GM21825 (cell line): Measurements from ENCODE around the gene UMODL1.
"Not testable (repeated sequence)": the region's sequence is repeated elsewhere in the genome, so short reads cannot be mapped to it uniquely, and the experiment has no call there.

Experiments
- ATAC-seq: cut with Tn5 transposase; IDR thresholded peaks from one replicate; pipeline ENCODE4 v1.9.1; 2021; ENCODE audit warnings: mild to moderate bottlenecking, moderate library complexity; ENCODE audit not compliant: unreplicated experiment

UMODL1 gene

DNA sequence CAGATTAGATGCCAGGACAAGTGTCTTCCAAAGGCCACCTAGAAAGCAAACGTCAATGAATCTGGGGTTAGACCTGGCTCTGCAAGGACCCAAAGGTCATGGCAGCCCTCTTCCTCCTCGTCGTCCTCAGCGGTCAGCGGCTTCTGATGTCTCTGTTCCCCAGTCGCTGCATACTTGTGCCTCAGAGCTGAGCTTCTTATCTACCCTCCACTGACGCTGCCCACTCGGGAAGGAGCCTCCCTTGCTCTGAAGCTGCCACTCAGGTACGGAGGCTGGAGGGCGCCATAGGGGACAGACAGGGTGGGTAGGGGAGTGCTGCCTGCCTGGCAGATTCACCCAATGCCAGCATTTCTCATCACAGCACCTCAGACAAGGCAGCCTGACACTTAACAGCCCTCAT, 11.4 kb upstream of the UMODL1 start:
- no peak for ATAC-seq

DNA sequence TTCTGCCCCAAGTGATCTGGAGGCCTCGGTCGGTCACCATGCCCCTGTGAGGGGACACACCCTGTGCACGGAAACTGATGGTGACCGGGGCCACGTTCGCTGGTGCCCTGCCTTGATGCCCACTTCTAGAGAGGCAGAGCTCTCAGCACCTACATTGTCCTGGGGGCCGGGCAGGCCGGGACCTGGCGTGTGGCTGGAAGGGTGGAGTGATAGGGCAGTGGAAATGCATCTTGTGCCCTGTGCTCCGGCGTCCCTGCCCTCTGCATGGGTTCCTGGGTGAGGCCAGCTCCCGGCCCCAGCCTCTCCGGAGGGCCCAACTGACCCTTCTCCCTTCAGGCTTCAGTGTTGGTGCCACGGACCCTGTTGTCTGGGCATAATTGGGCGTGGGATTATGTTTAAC, 11.0 kb upstream of the UMODL1 start:
- ATAC-seq = no peak

DNA sequence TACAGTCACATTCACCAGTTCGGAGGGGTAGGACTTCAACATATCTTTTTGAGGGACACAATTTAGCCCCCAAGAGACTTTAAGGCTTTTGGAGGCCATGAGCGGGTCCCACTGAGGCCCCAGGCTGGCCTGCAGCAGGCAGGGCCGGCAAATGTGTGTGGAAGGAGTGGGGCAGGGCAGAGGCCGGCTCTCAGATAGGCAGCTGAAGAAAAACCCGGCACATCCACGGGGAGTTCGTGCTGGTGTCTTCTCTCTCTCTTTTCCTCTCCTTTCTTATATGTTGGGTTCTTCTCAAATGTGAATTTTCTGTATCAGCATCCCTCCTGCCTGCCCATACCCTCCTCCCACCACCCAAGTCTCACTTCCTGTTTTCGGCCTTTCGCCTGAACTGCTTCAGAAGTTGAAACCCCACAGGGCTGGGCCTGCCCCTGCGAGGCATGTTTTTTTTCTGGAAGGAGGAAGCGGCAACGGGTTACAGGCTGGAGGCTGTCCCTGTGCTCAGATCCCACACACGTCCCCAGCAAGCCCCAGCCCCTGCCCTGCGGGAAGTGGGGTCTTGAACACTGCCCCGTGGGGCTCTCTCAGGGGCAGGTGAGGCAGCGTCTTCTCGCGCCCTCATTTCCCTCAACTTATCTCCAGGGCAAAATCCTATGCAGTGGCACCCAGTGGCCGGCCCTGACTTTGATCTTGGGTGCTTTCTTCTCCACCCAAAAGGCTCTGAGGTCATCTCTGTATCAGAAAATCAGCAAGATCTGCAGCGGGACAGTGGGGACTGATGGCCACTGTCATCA, 9.7 kb upstream of the UMODL1 start:
- peak; percentile 47 for ATAC-seq

DNA sequence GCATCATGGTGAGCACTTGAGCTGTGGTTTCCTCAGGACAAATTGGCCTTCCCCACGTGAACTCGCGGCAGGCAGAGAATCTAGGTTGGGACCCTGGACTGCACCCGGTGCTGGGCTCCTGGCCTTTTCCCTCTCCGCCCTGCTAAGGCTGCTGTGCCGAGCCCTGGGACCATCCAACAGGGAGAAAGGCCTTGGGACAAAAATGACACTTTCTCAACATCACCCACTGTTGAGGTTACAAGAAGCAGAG, 9.2 kb upstream of the UMODL1 start:
- no peak for ATAC-seq

DNA sequence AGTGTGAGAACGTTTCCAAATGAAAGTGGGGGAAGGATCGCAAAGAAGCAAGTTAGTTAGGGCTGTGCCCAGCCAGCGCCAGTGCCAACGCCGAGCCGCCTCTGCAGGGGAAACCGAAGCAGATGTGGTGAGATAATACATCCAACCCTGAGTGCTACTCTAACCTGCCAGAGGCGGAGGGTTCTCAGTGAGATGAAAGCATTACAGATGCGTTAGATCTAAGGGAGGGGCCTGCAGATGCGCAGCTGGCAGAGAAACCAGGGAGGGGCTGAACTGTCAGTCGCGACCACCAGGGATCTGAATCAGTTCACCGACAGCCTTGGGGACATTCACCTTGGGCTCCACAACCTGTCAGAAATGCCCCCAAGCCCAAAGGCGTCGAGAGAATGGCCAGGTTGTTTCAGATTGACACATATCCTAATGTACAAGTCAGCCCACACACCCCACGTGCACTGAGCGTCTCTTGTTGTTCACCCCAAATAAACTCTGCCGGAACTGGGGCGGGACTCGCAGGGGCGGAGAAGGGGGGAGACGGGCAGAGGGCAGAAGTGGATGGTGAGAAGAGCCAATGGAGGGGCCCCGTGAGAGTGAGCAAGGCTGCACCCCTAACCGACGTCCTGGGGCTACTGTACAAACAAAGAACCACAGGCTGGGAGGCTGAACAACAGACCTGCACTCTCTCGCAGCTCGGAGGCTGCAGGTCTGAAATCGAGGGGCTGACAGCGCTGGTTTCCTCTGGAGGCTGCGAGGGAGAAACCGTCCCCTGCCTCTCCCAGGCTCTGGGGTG, 8.7 kb upstream of the UMODL1 start:
- peak; percentile 42 for ATAC-seq

DNA sequence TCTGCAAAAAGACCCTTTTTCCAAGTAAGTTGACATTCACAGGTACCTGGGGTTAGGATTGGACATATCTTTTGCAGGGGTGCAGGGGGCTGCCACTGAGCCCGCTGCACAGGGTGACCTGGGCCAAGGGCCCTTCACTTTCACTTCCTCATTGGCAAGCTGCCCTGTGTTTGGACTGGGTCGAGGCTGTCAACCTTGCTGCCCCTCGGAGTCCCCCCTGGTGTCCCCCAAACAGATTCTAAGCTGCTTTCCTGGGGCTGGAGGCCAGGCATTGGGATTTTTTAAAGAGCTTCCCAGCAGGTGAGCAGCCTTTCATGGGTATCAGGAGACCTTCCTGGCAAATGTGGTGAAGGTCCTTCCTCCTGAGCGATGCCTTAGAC, 7.9 kb upstream of the UMODL1 start:
- no peak for ATAC-seq

DNA sequence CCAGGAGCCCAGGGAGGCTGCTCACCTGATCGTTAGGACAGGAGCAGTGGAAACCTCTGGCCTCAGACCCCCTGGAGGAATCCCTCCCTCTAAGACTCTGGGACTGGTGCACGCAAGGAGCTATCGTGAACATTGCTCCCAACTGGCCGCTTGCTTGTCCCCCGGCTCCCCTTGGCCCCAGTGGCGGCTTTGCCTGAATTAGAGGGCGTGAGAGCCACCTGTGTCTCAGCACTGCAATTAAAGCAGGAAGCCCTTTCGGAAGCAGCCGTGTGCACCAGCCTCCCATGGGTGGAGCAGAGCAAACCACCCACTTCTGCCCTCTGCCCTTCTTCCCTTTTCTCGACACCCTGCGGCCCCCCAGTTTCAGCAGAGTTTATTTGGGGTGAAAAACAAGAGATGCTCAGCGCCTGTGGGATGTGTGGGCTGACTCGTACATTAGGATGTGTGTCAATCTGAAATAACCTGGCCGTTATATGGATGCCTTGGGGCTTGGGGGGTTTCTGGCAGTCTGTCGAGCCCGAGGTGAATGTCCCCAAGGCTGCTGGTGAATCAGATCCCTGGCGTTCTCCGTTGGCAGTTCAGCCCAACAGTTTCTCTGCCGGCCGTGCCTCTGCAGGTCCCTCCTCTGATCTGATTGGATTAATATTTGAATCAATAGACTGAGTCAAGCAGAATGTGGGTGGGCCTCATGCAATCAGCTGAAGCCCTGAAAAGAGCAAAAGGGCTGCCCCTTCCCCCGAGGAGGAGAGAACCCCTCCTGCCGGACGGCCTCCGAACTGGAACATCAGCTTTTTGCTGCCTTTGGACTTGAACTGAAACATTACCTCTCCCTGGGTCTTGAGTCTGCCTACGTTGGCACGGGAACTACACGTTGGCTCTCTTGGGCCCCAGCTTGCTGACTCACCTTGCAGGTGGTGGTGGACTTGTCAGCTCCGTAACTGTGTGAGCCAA, 7.3 kb upstream of the UMODL1 start:
- ATAC-seq = peak; percentile 36

DNA sequence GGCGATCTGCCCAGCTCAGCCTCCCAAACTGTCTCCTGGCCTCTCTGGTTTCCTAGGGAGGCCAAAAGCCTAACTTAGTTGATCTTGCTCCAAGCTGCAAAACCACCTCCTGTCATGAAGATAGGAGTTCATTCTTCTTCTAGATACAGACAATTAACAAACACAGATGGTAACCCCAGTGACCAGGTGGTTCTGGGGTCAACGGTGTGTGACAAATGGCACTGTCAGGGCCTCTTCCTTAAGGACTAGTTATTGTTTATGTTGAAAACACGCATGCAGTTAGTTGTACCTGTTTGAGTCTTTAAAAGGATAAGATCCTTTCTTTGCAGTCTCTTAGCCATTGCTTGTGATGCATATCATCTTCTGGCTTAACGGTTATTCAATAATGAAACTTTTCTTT, 4.6 kb upstream of the UMODL1 start:
- no peak for ATAC-seq

DNA sequence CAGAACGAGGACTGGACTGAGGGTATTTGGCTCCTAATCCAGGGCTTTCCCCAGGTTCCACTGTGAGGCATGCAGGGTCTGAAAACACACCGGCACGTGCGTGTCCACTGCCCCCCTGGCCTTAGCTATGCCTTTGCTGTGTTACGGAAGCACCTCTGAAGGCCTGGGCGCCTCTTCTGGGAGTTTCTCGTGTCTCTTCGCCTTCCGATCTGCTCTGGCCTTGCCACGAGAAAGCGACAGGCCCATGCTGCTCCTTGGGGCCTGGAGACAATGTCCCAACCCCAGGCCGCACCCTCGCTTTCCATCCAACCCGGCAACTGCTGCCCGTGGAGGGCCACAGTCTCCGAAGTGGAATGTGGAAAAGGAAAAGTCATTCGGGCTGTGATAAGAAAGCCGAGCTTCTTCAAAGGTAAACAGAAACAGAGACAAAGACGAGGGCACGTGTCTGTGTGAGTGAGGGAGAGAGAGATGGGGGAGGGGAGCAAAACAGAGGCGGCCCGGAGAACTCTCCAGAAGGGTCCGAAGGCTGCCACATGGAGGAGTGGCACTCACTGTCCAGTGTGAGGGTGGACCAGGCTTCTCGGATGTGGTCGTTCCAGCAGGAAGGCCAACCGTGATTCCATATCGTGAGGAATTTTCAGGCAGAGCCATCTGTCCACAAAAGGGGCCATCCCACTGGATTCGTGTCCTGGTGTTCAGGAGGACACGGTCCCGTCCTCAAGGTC, 3.4 kb upstream of the UMODL1 start:
- ATAC-seq = no peak

DNA sequence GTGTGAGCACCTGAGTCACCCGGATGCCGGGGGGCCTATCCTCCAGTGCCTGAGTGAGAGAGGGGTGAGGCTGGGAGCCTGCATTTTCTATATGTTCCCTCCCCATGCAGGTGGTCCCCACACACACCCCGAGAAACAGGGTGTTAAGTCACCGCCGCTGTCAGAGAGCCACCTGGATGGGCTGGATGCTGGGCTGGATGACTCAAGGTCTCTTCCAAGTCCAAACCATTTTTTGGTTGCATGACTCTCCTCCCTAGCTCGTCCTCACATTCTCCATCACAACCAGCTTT, 2.9 kb upstream of the UMODL1 start:
- no peak for ATAC-seq

DNA sequence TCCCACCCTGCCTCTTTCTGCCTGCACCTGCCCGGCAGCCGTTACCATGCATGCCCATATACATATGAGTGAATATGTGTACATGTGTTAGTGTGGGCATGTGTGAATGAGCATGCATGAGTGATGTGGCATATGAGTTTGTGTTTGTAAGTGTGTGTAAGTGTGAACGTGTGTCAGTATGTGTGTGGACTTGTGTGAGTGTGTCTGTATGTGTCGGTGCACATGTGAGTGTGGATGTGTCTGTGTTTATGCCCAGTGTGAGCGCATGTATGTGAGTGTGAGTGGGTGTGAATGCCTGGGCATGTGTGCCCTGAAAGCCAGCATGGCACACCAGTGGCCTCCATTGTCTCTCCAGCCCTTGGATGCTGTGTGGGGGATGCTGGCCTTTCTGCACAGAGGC, 2.5 kb upstream of the UMODL1 start:
- no peak for ATAC-seq

DNA sequence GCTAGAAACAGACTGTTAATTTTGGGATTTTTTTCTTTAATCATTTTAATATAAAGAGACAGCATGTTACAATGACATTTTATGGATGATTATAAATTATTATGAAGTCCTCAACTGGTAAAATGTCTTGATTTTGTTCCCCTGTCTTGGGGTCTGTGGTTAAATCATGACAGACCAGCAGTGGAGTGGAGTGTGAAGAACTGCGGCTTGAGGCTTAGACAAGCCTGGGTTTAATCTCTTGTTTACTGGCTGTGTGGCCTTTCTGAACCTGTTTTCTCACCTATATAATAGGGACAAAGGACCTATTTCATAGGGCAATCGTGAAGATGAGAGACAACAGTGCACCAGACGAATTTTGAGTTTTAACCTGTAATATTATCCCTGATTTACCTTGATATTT, 1.8 kb upstream of the UMODL1 start:
- no peak for ATAC-seq

DNA sequence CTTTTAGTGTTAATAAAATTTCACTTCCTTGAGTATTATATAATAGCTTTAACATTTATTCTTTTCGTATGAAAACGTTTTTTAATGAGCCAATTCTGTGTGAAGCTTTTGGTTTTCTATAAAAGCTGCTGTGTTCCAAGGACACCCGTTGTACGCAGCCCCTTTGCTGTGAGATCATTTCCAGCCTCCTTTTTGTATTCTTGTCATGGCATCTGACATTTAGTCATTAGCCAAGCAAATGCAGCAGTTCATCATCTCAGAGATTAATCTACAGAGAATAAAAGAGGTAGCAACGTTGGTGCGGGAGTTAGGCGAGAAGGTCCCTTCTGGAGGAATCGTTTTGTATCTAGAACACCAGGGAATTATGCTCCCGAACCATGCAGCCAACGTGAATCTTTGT, 1.3 kb upstream of the UMODL1 start:
- ATAC-seq = no peak

DNA sequence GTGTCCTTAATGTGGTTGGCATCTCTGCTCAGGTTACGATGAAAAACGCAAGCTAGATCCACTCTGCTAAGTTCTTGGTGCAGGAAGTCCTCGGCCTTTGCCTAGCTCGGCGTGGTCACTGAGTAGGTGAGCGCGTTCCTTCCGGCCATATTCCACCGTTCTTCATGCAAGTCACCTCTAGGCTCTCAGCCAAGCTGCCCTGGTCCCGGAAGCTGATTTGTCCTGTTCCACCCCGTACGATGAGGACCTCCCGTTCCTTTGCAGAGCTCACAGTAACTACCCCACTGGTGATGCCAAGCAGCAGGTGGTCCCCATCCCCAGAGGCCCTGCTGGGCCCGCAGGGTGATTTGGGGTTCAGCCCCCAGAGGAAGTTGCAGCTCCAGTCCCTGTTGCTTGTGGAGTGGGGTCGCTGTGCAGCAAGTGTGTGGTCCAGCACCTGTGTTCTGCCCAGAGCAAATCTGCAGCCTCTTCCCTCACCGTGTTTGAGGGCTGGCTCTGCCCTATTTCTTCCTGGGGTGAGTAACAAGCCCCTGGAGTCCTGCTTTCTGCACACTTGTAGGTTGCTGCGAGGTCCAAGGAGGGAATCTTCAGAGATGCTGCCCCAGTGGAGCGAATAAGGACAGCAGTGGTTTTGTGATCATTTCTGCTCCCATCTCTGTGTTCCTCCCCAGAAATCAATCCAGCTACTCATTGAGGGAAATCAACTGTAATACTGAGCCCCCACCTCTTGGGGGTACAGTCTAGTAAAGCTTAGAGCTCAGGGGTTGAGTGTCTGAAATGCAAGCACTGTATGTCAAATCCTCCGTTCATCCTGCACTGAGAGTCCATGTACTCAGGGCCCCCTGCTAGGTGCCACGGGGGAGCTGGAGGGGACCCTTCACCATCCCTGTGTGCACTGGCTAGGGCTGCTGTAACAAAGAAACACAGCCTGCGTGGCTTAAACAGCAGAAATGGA, 2.3 kb downstream of the UMODL1 start:
- ATAC-seq = no peak

DNA sequence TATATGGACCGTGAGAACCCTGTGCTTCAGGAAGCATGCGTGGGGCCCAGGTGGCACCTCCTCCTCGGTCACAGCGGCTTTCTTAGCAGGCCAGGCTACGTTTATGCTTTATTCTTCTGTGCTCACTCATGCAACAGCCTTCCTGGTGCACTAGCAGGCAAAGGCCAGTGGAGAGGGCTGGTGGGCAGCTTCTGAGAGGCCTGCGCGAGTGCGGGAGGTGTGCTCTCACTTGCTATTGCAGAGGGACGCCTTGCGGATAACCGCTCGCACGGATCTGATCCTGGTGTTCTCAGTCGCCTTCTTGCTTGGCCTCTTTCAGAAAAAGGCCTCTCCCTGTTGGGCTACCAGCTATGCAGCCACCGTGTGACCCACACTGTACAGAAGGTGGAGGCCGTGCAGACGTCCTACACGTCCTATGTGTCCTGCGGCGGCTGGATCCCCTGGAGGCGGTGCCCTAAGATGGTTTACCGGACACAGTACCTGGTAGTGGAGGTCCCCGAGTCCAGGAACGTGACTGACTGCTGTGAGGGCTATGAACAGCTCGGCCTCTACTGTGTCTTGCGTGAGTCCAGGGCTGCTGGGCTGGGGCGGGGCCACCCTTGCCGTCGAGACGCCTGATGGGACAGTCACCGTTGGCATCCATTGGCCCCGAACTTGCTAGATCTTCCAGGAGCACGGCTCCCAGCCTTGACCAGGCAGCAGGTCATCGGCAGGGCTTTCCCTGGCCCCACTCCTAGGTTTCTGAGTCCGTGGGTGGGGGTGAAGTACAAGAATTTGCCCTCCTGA, 4.8 kb downstream of the UMODL1 start:
- ATAC-seq = no peak

DNA sequence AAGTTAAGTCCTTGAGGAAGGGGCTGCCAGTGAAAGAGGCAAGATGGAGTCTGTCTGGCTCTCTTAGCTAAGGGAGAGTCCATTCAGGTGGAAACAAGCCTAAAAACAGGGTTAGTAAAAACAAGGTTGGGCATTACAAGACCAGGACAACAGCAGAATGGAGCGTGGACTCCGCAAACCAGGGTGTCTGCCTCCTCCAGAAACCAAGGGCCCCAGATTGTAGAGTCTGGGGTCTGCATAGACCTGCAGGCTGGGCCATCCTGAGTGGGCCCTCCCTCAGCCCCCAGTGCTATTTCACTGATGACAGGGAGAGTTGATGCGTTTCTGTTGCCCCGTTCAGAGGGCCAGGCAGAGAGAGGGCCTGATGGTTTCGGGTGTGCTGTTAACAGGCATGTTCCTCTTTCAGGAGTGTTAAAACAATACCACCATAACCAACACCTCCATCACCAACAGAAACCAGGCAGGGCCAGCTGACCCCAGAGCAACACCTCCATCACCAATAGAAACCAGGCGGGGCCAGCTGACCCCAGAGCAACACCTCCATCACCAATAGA, 6.6 kb downstream of the UMODL1 start:
- ATAC-seq = peak; percentile 84

DNA sequence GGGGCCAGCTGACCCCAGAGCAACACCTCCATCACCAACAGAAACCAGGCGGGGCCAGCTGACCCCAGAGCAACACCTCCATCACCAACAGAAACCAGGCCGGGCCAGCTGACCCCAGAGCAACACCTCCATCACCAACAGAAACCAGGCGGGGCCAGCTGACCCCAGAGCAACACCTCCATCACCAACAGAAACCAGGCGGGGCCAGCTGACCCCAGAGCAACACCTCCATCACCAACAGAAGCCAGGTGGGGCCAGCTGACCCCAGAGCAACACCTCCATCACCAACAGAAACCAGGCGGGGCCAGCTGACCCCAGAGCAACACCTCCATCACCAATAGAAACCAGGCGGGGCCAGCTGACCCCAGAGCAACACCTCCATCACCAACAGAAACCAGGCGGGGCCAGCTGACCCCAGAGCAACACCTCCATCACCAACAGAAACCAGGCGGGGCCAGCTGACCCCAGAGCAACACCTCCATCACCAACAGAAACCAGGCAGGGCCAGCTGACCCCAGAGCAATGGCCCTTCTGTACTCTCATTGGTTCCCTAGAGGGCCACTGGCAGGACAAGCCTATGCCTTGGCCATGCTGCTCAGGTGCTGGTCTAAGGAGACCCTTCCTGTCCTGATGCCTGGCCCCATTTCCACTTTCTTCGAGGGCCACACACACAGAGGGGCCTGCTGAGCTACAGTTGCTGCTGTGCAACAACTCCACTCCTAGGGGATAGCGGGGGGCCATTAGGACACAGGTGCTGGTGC, 7.3 kb downstream of the UMODL1 start:
- ATAC-seq = not testable (repeated sequence)
